ENCODE data around the gene MAN2B2. TPM values are rescaled to one million over a fixed set of nuclear protein-coding genes. Genes with fewer than 3 reads are reported as not detected.

MAN2B2 gene
- total RNA-seq, 4 donors from 2014 or later = 21.2 to 33.3 (median 27.2) TPM

- ATAC-seq (ENCODE audit: low FRiP score) (no peak), DNase-seq (ENCODE audit: low spot score) (no peak)
- TF ChIP-seq CTCF (IDR thresholded peaks at IDR 0.05) = no peak
Measured at GRCh38 chr4:6542951-6543350, 32.0 kb upstream of the MAN2B2 start.

GRCh38 chr4:6546091-6546490, 28.9 kb upstream of the MAN2B2 start:
- ATAC-seq (ENCODE audit: low FRiP score) (no peak), DNase-seq (ENCODE audit: low spot score) (no peak)
- no peak for TF ChIP-seq CTCF (IDR thresholded peaks at IDR 0.05)

GRCh38 chr4:6546681-6547447, 28.1 kb upstream of the MAN2B2 start:
- TF ChIP-seq CTCF (IDR thresholded peaks at IDR 0.05) = peak in 1 of 3 donors; percentile 48
- DNase-seq (ENCODE audit: low spot score) (no peak), ATAC-seq (ENCODE audit: low FRiP score) (no peak)

GRCh38 chr4:6548201-6548881, 26.6 kb upstream of the MAN2B2 start:
- ATAC-seq (ENCODE audit: low FRiP score) = no peak
- no peak for TF ChIP-seq CTCF (IDR thresholded peaks at IDR 0.05)
- no peak for DNase-seq (ENCODE audit: low spot score)

- ATAC-seq (ENCODE audit: low FRiP score) (no peak), DNase-seq (ENCODE audit: low spot score) (no peak)
- TF ChIP-seq CTCF (IDR thresholded peaks at IDR 0.05) = no peak
Measured at GRCh38 chr4:6548882-6549230, 26.1 kb upstream of the MAN2B2 start.

GRCh38 chr4:6549445-6549844, 25.5 kb upstream of the MAN2B2 start:
- DNase-seq (ENCODE audit: low spot score) (no peak), ATAC-seq (ENCODE audit: low FRiP score) (no peak)
- no peak for TF ChIP-seq CTCF (IDR thresholded peaks at IDR 0.05)
